ENCODE results near the gene MMAB. TPM values are rescaled to one million over a fixed set of nuclear protein-coding genes. Genes with fewer than 3 reads are reported as not detected.

MMAB gene
- total RNA-seq, 1 experiment from 2014 or later = 24.3 TPM

DNA sequence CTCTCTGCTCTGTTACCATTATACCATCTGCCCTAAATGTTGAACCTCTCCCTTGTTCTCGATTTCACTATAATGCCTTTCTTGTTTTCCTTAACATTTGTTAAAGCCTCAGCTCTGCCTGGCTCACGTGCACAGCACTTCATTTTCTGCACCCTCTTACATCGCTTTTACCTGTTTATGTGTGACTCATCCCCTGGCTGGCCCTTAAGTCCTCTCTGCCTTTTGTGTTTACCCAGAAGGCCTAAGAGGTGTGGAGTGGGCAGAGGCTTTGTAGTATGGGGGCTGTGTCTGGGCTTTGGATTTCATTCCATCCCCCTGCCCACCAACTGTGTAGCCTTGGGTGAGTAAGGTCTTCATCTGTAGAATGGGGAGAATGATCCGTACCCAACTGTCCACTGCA lies 59.3 kb downstream of the MMAB start:
- H3K9ac ChIP-seq (ENCODE audit: extremely low read depth, insufficient read length, low read length) = no peak overlapping the region
- Mint-ChIP-seq H3K36me3 (ENCODE audit: insufficient read depth in 1 of 3, low read depth in 3 of 3) (peaks cover 5 to 64% (median 48%) of the 10 kb centered on the region in 3 experiments; a peak in 5 of 7 replicates), H3K27me3 (ENCODE audit: low read depth) (no peaks in the 10 kb centered on the region), H3K27ac (peak overlapping the region in 1 of 3 experiments; percentile 6; a peak in 1 of 7 replicates), H3K4me3 (no peak overlapping the region), H3K9me3 (no peaks in the 10 kb centered on the region), H3K4me1 (peaks cover 2% of the 10 kb centered on the region in 2 experiments; a peak in 3 of 4 replicates)
- no peaks in the 10 kb centered on the region for H3K4me1 ChIP-seq (ENCODE audit: insufficient read depth, low read length)
- no peak overlapping the region for H3K18ac ChIP-seq (ENCODE audit: insufficient read length, low read depth, low read length)
- DNase-seq = no peak
- H3K4me2 ChIP-seq (ENCODE audit: insufficient read depth, insufficient read length, low read length) = no peak overlapping the region
- no peak overlapping the region for H2BK5ac ChIP-seq (ENCODE audit: insufficient read length, low read length)
- no peak overlapping the region for H3K4ac ChIP-seq (ENCODE audit: low read depth, low read length)
- H3K14ac ChIP-seq (ENCODE audit: insufficient read depth, low read length) = no peak overlapping the region
- no peak overlapping the region for H3K27ac ChIP-seq (ENCODE audit: insufficient read length, low read depth, low read length)
- WGBS (ENCODE audit: extremely low coverage, insufficient read length, low lambda C conversion rate) = no CpG with 5 or more reads among the region's 4 CpGs
- H3K23ac ChIP-seq (ENCODE audit: insufficient read length, low read depth, low read length) = no peak overlapping the region
- no peaks in the 10 kb centered on the region for H3K27me3 ChIP-seq (ENCODE audit: insufficient read depth, low read length)
- H3K56ac ChIP-seq (ENCODE audit: insufficient read length, low read depth, low read length) = no peak overlapping the region
- no peaks in the 10 kb centered on the region for H3K79me2 ChIP-seq (ENCODE audit: insufficient read depth, low read length)
- no peak overlapping the region for H2BK20ac ChIP-seq (ENCODE audit: low read depth, low read length, poor library complexity, severe bottlenecking)
- H2AFZ ChIP-seq (ENCODE audit: low read length) = no peak overlapping the region
- no peak overlapping the region for H2BK12ac ChIP-seq (ENCODE audit: insufficient read length, low read depth, low read length)
- no peak overlapping the region for H2BK120ac ChIP-seq (ENCODE audit: low read depth, low read length, poor library complexity, severe bottlenecking)
- TF ChIP-seq, protein P1, sequence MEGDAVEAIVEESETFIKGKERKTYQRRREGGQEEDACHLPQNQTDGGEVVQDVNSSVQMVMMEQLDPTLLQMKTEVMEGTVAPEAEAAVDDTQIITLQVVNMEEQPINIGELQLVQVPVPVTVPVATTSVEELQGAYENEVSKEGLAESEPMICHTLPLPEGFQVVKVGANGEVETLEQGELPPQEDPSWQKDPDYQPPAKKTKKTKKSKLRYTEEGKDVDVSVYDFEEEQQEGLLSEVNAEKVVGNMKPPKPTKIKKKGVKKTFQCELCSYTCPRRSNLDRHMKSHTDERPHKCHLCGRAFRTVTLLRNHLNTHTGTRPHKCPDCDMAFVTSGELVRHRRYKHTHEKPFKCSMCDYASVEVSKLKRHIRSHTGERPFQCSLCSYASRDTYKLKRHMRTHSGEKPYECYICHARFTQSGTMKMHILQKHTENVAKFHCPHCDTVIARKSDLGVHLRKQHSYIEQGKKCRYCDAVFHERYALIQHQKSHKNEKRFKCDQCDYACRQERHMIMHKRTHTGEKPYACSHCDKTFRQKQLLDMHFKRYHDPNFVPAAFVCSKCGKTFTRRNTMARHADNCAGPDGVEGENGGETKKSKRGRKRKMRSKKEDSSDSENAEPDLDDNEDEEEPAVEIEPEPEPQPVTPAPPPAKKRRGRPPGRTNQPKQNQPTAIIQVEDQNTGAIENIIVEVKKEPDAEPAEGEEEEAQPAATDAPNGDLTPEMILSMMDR (conservative IDR thresholded peaks at IDR 0.05) = no peak
- no peaks in the 10 kb centered on the region for H3K9me3 ChIP-seq (ENCODE audit: control insufficient read depth, low read depth, low read length)
- H4K91ac ChIP-seq (ENCODE audit: insufficient read length, low read depth, low read length) = no peak overlapping the region
- H3K79me1 ChIP-seq (ENCODE audit: insufficient read depth, low read depth, low read length, poor library complexity, severe bottlenecking) = no peaks in the 10 kb centered on the region
- no peak overlapping the region for H3T11ph ChIP-seq (ENCODE audit: low read length)
- no peak overlapping the region for H4K8ac ChIP-seq (replicated peaks; ENCODE audit: insufficient read length, low read depth, low read length)
- no peak overlapping the region for H2AK5ac ChIP-seq (ENCODE audit: insufficient read length, low read length)
- no peaks in the 10 kb centered on the region for H4K20me1 ChIP-seq (ENCODE audit: control insufficient read depth, insufficient read depth, insufficient read length)
- no peaks in the 10 kb centered on the region for H3K23me2 ChIP-seq (ENCODE audit: insufficient read length, low read depth, low read length, poor library complexity, severe bottlenecking)
- no peak overlapping the region for H4K5ac ChIP-seq (ENCODE audit: insufficient read length, low read depth, low read length)
- H2BK15ac ChIP-seq (ENCODE audit: low read depth, low read length) = no peak overlapping the region
